Measurements from ENCODE around the gene ASCL2.

Gene ASCL2, protein sequence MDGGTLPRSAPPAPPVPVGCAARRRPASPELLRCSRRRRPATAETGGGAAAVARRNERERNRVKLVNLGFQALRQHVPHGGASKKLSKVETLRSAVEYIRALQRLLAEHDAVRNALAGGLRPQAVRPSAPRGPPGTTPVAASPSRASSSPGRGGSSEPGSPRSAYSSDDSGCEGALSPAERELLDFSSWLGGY

DNA sequence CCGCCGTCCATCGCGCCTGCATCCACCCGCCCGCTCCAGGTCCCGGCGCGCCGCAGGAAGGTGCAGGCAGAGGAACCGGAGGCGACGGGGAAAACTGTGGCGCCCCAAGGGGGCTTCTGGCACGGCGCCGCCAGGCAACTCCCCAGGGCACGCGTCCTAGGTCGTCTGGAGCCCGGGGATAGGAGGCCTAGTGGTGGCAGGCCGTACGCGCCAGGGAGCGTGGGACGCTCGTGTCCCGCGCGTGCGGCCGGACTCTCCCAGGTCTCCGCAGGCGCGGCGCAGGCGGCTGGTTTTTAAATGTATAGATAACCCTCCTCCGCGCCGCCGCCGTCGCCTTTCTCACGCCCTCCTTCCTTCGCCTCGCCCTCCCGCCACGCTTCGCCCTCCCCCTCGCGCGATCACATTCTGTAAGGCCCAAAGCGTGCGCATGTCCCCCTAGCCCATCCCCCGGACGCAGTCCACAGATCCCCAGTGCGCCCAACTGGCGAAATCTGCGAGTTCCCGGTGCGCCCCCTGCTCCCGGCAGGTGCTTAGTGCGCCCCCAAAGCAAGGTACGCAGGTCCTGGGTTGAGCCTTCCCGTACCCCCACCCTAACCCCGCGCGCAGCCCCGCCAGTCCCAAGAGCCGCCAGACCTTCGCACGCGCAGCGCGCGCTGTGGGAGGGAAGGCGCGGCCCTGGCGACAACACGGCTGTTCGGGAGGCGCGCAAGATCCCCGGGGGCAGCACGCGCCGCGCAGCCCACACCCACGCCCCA is at the start of gene ASCL2:
ASCL2 (minus strand) TSS at position 267 of the 755 bp plus-strand sequence; CDS start at position 11, 256 bp downstream.
- DNase-seq (ENCODE audit: low read depth) = no peak

DNA sequence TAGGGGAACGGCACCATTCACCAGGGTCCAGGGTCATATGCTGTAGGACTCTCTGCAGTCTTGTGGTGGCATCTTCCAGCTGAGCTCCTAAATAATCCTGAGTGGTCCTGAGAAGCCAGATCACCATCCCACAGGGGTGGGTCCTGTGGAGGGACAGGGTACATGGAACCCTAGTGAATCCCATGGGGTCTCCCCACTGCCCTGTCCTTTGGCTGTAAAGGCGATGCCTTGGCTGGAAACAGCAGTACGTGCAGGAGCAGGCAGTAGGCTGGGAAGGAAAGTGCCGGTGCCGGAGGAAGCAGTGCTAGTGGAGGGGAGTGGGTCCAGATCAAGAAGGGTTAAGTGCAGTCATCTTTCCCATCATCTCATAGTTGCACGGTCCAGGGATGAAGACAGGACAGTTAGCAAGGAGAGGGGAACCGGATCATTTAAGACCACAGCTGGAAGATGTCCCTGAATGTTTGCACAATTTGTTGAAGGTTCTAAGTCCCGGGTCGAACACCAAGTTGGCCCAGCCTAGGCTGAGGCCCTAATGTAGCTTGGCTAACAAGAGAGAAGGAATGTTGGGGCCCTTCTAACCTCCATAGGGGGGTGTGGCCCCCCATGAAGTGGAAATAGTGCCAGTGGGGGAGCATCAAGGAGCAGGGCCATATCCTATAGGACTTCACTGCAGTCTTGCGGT is 49.5 kb upstream of the ASCL2 start:
- no peak for DNase-seq (ENCODE audit: low read depth)

DNA sequence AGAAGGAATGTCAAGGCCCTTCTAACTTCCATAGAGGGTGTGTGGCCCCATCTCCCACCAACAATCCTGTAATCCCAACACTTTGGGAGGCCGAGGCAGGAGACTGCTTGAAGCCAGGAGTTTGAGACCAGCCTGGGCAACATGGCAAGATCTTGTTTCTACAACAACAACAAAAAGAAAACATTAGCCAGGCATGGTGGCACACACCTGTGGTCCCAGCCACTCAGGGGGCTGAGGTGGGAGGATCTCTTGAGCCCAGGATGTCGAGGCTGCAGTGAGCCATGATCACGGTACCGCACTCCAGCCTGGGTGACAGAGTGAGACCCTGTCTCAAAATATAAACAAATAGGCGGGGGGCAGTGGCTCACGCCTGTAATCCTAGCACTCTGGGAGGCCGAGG is 48.3 kb upstream of the ASCL2 start:
- DNase-seq (ENCODE audit: low read depth) = no peak

DNA sequence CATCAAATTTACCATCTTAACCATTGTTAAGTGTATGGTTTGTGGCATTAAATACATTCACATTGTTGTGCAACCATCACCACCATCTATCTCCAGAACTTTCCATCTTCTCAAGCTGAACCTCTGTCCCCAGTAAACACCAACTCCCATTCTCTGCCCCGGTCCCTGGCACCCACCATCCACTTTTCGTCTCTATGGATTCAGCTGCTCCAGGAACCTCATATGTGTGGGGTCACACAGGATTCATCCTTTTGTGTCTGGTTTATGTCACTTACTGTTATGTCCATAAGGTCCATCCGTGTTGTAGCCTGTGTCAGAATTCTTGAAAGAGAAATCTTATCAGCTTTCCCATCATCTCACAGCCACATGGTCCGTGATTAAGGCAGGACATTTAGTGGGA is 47.7 kb upstream of the ASCL2 start:
- DNase-seq (ENCODE audit: low read depth) = no peak

DNA sequence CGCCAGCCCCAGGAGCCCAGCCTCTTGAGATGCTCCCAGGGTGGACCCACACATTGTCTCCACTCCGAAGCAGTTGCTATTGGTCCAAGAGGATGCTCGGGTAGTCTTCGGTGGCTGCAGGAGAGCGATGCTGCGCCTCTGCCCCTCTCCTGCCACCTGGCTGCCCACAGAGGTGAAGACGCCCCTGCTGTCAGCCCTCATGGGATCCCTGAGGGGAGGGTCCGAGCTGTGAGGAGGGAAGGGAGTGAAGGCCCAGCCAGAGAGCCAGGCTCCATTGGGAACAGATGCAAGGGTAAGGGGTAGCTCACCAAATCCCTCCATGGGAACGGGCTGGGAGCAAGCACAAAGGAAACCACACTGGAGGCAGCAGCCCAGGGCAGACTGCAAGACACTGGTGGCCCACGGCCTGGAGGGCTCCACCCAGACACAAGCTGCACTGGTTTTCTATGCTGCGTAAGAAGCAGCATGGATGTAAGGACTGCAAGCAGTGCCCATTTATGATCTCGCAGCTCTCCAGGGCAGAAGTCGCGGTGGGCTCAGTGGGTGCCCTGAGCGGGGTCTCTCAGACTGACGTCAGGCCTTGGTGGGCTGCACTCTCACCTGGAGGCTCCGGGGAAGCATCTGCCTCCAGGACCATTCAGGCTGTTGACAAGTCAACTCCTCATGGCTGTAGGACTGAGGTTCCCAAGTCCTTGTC is 47.1 kb upstream of the ASCL2 start:
- DNase-seq (ENCODE audit: low read depth) = no peak

DNA sequence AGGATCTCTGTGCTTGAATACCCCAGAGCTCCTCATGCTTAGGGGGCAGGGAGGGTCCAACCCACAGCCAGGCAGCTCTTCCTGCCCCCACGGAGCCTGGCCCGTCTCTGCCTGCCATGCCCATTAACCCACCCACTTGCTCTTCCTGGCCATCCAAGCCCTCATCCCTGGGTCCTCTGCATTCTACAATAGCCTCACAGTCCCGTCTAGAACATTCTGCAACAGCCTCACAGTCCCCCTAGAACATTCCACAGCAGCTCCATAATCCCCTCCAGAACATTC is 46.5 kb upstream of the ASCL2 start:
- DNase-seq (ENCODE audit: low read depth) = no peak

DNA sequence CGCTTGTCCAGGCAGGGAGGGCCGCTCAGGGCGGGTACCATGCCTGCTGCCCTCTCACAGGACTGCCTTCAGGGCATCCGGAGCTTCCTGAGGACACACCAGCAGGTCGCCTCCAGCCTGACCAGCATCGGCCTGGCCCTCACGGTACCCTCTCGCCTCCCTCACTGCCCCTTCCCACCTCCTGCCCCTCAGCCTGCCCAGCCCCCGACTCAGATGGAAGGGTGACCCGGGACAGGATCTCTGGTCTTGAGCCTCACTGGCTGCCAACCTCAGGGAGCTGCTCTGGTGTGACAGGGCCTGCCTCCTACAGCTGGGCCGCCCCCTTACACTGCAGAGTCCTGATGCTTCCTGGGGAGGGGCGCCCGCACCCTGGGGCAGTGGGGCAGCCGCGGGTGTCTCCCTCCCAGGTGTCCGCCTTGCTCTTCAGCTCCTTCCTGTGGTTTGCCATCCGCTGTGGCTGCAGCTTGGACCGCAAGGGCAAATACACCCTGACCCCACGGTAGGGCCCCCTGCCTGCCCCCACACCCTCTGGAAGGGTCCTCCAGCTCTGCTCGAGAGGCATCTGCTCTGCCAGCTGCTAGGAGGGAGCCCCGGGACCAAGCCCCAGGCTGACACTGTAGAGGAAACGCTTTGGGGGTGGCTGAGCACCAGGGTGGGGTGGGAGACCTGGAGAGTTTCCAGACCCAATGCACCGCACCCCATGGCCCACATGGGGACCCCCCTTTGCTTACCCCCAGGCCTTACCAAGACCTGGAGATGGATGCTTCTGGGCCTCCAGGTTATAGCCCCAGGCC is 46.0 kb upstream of the ASCL2 start:
- DNase-seq (ENCODE audit: low read depth) = no peak

DNA sequence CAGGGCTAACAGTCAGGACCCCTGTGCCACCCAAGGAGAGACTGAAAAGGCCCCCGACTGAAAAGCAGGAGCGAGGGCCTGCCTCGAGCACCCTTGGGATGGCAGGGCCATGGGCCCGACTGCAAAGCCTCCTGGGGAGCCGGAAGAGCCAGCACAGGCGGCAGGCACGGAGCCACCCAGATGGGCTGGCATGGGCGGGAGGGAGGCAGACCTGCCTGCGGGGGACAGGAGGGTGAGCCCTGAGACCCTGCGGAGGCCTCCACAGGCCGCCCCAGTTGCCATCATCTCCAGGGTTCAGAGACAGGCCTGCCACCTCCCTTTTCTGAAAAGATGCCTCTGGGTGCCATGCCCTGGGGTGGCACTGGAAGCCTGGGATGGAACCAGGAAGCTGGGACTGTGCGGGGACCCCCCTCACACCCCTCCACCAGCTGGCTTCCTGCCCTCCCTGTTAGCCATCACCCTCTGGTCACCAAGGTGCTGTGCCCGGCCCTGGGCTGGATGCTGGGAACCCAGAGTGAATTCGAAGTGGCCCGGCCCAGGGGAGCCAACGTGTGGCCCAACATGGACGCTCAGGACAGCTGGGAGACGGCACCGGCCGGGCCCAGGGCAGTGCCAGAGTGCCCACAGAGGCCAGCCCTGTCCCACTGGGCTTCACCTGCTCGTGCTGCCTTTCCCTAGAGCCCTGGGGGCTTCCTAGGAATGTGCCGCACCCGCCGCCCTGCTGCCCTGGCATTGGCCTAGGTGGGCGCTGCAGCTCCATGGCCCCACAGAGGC is 45.2 kb upstream of the ASCL2 start:
- DNase-seq (ENCODE audit: low read depth) = no peak

DNA sequence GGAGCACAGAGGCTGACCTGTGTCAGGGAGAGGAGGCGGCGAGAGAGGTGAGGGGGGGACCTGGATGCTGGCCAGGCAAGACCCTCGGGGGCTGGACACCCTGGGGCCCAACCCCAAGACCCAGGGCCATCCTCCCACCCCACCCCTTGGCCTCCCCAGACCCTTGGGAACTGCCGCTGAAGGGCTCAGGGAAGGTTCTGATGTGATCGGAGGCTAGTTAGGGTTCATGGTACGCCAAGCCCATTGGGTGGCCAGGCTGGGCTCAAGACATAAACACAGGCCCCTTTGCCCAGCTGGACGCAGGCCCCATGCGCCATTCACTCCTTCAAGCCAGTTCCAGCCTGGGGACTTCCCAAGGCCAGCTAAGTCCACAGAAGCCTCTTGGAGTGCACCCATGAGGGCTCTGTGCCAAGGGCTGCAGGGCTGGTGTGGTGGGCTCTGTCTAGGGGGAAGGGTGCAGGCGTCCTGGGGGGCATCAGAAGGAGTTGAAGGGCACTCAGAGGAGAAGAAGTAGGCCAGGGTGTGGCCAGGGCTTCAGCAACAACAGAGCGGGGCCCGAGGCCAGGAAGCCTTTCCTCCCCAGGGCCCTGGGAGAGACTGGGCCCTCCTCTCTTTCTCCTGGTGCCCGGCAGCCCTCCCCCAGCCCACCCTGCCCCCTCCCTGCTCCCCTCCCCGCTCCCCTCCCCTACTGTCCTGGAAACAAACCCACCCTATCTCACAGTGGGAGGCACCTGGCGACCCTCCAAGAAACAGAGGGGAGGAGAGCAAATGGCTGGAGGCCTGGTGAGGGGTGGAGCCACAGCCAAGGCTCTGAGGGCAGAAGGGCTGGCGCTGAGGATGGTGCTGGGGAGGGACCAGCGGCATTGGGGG is 44.4 kb upstream of the ASCL2 start:
- peak; percentile 43 for DNase-seq (ENCODE audit: low read depth)

DNA sequence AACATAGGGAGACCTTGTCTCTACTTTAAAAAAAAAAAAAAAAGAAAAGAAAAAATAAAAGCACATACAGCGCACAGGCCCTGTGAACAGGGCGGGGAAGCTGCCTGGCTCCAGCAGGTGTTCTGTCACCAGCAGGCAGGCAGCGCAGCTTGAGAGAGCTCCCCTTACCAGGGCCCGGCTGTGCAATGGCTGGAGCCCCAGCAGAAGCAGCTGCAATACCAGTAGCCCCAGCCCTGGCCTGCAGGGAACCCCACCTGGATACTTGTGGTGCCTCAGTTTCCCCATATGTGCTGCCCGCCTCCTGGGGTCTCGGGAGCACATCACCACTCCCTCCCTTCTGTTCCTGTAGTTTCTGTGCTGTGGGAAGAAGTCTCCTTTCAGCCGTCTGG is 43.7 kb upstream of the ASCL2 start:
- no peak for DNase-seq (ENCODE audit: low read depth)

DNA sequence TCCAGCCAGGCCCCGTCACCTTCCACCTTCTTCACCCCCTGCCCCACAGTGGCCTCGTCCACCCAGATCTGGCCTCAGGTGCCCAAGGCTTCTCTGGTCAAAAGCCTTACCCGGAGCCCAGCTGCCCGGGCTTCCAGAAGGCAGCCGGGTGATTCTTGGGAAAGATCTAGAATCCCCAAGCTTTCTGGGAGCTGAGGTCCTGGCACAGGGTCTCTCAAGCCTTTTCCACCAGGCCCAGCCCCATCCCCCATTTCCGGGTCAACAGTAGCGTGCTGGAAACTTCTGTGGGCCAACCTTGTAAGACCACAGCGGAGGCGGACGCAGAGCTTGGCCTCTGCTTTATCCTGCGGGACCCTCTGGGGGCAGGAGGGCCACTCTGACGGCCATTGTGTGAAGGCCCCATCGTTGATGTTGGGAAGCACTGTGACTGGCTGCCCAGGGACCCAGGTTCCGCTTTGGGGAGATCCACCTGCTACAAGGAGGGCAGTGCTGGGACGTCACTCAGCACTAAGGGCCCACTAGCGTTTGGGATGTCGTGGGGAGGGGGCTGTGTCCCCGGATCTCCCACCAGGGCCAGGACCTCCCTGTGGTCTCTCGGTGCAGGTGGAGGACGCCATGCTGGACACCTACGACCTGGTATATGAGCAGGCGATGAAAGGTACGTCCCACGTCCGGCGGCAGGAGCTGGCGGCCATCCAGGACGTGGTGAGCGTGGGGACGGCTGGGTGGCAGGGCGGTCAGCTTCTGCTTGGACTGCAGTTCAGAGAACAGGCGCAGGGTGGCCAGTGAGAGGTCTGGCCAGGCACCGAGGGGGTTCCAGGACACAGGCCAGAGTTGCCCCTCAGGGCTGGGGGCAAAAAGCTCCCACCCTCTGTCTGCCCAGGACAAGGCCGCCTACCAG is 42.9 kb upstream of the ASCL2 start:
- DNase-seq (ENCODE audit: low read depth) = no peak

DNA sequence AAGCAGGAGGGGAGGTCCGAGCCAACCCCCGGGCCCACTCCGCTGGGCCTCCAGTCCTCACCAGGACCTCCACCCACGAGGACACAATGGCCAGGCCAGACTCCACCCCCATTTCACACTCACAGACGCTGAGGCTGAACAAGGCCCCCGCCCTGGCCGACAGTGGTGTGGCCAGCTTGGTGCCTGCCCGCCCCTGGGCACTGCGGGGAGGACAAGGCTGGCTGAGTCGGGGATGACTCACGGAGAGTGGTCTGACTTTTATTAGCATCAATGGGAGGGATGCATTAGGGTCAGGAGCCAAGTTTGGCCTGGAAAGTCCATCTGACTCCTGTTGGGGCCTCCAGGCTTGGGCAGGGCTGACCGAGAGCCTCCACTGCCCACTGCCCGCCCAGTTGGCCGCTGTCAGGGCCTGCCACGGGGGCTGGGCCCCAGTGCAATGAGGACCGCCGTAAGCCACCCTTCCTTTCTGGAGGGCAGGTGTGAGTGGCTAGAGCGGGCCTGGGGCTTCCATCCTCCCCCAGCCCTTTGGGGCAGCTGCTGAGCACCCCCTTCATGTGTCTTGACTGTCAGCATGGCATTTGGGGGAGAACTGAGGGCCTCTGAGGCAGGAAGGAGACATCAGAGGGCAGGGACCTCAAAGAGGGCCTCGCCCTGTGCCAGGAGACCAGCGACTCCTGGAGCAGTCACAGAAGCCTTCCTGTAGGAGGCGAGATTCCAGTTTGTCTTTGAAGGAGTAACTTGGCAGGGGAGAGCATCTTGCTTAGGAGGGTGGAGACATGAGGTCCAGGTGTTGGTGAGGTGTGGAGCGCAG is 42.0 kb upstream of the ASCL2 start:
- no peak for DNase-seq (ENCODE audit: low read depth)

DNA sequence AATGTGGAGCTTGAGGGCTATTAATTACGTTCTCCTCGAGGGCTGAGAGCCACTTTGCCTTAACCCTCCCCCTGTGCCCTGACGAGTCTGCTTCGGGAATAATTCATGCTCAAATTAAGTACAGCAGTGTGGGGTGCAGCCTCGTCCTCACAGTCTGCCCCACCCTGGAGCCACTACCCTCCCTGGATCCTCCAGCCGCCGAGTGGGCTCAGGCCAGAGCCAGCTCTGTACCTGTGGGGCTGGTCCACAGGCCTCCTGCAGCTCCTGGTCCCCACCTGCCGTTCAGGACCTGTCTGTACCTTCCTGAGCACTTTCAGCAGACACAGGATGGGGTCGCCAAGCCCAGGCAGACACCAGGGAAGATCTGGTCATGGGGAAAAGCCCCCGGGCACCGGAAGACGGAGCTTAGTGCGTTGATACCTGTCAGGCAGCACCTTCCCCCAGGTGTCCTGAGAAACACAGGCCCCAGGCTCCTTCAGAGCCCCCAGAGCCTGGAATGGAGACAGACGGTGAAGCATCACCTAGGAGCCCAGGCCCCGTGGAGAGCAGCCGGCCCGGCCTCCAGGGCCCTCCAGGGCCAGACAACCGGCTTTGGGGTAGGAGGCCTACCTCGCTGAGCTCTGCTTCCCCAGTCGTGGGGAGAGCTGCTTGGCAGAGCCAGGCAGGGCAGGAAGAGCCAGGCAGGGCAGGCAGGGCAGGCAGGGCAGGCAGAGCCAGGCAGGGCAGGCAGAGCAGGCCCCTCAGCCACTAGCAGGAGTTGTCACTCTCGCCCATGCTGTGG is 41.2 kb upstream of the ASCL2 start:
- no peak for DNase-seq (ENCODE audit: low read depth)

DNA sequence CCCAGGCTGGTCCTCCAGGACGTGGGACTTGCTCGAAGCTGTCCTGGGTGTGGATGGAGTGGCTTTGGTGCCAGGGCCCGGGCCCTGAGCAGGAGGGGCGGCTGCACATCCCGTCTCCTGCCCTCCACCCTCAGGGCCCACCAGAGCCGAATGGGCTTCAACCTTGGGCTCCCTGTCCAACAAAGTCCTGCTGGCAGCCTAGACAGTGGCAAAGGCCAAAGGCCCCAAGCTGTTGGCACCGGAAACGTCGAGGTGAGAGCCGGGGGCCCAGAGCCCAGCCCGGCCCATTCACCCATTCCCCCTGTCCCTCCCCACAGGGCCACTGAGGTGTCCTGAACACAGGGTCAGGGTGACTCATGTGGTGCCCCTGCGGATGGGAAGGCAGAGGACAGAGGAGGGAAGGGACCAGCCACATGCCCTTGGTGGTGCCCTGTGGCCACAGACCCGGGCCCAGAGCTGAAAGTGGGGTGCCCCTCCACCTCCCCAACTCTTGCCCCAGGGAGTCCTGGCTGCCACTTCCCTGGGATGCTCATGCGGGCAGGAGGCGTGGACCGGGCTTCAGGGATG is 40.5 kb upstream of the ASCL2 start:
- no peak for DNase-seq (ENCODE audit: low read depth)

DNA sequence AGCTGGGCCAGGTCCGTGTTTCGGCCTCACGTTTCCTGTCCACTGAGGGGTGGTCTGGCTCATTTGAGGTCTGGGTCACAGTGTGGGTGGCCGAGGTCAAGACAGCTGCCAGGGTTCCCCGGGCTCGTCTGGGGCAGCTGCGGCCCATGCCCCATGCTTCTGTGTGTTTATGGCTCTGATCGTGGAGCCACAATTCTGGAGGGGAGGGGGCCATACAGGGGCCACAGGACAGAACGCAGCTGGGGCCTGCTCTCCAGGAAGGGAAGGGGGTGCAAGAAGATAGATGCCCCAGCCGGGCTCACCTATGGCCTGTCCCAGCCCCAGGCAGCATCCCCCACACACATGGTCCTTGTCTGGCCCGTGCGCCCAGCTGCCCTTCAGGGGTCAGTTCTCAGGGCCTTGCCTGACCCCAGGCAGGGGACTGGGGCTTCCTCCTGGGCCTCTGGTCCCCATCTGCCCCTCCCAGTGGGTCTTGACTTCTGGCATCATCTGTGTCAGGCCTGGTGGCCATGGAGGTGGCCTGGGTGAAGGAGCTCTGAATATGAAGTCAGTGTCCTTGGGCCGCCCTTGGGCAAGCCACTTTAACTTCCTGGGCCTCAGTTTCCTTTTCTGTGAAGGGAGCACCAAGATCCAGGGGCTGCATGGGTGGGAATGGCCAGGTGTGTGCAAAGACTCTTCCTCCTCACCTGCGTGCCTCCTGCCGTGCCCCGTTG is 39.8 kb upstream of the ASCL2 start:
- no peak for DNase-seq (ENCODE audit: low read depth)

DNA sequence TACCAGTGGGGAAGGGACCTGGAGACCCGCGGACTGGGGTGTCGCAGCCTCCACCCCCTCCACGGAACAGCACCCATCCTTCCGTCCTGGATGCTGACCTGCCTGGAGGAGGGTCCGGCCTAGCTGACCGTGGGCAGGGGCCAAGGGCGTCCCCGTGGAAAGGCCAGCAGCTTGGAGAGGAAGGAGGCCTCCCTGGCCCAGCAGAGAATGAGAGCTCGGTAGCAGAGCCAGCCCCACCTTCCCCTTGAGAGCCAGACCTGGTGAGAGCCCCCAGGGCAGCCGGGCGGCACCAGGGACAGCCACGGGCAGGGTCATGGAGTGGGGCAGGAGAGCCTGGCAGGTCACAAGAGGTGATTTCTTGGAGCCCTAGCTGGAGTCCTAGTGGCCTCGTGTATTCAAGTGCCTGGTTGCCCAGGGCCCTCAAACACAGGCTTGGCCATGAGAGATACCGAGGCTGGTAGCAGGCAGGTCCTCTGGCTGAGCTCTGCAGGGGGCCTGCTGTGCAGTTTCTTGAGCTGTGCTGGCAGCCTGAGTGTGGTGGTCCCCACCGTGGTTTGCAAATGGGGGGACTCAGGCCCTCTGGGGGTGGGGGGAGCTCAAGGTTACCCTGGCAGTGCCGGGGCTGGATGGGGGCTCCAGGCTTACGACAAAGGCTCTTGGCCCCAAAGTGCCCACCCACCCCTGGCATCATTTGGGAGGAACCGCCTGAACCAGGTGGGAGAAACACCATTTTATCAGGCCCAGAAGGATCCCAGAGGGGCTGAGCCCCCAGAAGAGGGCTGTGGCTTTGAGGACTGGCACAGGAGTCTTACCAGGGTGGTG is 39.1 kb upstream of the ASCL2 start:
- no peak for DNase-seq (ENCODE audit: low read depth)

All from iris pigment epithelial cell (primary cell).